Trophoblast cell (in vitro differentiated cells and primary cell): Measurements from ENCODE around the gene UMPS.

Source experiments
- DNase-seq, 2 donors: peaks; one replicate each; pipeline ENCODE4 v3.0.0-alpha.2; 2016
- H2AFZ ChIP-seq: 2 replicates; pipeline ENCODE4 v1.6.1; 2013; ENCODE audit warnings: low read length, moderate library complexity, mild to moderate bottlenecking; ENCODE audit not compliant: insufficient read depth, poor library complexity
- H2AK5ac ChIP-seq: 2 replicates; pipeline ENCODE4 v1.6.1; 2013; ENCODE audit warnings: mild to moderate bottlenecking, low read length
- H2BK120ac ChIP-seq: 2 replicates; pipeline ENCODE4 v1.6.1; 2013; ENCODE audit warnings: low read length, mild to moderate bottlenecking, moderate library complexity; ENCODE audit not compliant: insufficient read depth, poor library complexity
- H2BK12ac ChIP-seq: 2 replicates; pipeline ENCODE4 v1.6.1; 2013; ENCODE audit warnings: mild to moderate bottlenecking, low read length, moderate library complexity
- H2BK5ac ChIP-seq: 2 replicates; pipeline ENCODE4 v1.6.1; 2013; ENCODE audit warnings: low read length, low read depth, moderate library complexity, mild to moderate bottlenecking; ENCODE audit not compliant: poor library complexity
- H3K14ac ChIP-seq: 2 replicates; pipeline ENCODE4 v1.6.1; 2013; ENCODE audit warnings: mild to moderate bottlenecking, low read length
- H3K18ac ChIP-seq: 2 replicates; pipeline ENCODE4 v1.6.1; 2013; ENCODE audit warnings: mild to moderate bottlenecking, low read length
- H3K23ac ChIP-seq: 2 replicates; pipeline ENCODE4 v1.6.1; 2013; ENCODE audit warnings: low read length
- H3K27ac ChIP-seq: 2 replicates; pipeline ENCODE4 v1.5.1; 2013; ENCODE audit warnings: low read depth, mild to moderate bottlenecking, inconsistent platforms, low read length, moderate library complexity
- H3K27me3 ChIP-seq: 2 replicates; pipeline ENCODE4 v1.6.1; 2013; ENCODE audit warnings: inconsistent platforms, mild to moderate bottlenecking, low read length, moderate library complexity; ENCODE audit not compliant: insufficient read depth
- H3K36me3 ChIP-seq, 2 experiments: 1 replicate in 1 of 2; 2 replicates in 1 of 2; pipeline ENCODE4 v1.6.1; 2013; ENCODE audit warnings: low read length in 2 of 2, mild to moderate bottlenecking in 2 of 2, moderate library complexity in 1 of 2; ENCODE audit not compliant: insufficient read depth in 2 of 2, control insufficient read depth in 1 of 2
- H3K4ac ChIP-seq: 2 replicates; pipeline ENCODE4 v1.6.1; 2013; ENCODE audit warnings: low read depth, mild to moderate bottlenecking, low read length, moderate library complexity
- H3K4me1 ChIP-seq, 2 experiments: 1 replicate in 1 of 2; 2 replicates in 1 of 2; pipeline ENCODE4 v1.6.1; 2013; ENCODE audit warnings: low read length in 2 of 2, mild to moderate bottlenecking in 2 of 2, moderate library complexity in 1 of 2; ENCODE audit not compliant: insufficient read depth in 2 of 2, control insufficient read depth in 1 of 2
- H3K4me2 ChIP-seq: 2 replicates; pipeline ENCODE4 v1.6.1; 2013; ENCODE audit warnings: inconsistent platforms, mild to moderate bottlenecking, low read length, moderate library complexity
- H3K4me3 ChIP-seq: 2 replicates; pipeline ENCODE4 v1.5.1; 2013; ENCODE audit warnings: mild to moderate bottlenecking, low read depth, low read length, inconsistent platforms
- H3K79me1 ChIP-seq: one replicate; pipeline ENCODE4 v1.6.1; 2013; ENCODE audit warnings: low read length
- H3K79me2 ChIP-seq: 2 replicates; pipeline ENCODE4 v1.6.1; 2013; ENCODE audit warnings: low read length, mild to moderate bottlenecking; ENCODE audit not compliant: control insufficient read depth, insufficient read depth, poor library complexity
- H3K9ac ChIP-seq: 2 replicates; pipeline ENCODE4 v1.6.1; 2013; ENCODE audit warnings: mild to moderate bottlenecking, low read length
- H3K9me3 ChIP-seq: 2 replicates; pipeline ENCODE4 v1.6.1; 2013; ENCODE audit warnings: low read depth, mild to moderate bottlenecking, control low read depth, inconsistent platforms, low read length; ENCODE audit not compliant: insufficient read depth
- H4K12ac ChIP-seq: 2 replicates; pipeline ENCODE4 v1.6.1; 2013; ENCODE audit warnings: low read depth, mild to moderate bottlenecking, low read length, moderate library complexity
- H4K8ac ChIP-seq: 2 replicates; pipeline ENCODE4 v1.6.1; 2013; ENCODE audit warnings: low read depth, mild to moderate bottlenecking, low read length, moderate library complexity
- H4K91ac ChIP-seq: one replicate; pipeline ENCODE4 v1.6.1; 2013; ENCODE audit warnings: low read depth, mild to moderate bottlenecking, low read length, moderate library complexity
- WGBS: extraction: QIAGEN DNeasy Blood & Tissue Kit; methylation state at CpG from one replicate; pipeline ENCODE4 v1.1.7; 2013; ENCODE audit warnings: missing lambda C conversion rate; ENCODE audit not compliant: insufficient read length, insufficient coverage; ENCODE audit errors: extremely low coverage; 5-methylcytosine and 5-hydroxymethylcytosine counted together

UMPS gene

DNA sequence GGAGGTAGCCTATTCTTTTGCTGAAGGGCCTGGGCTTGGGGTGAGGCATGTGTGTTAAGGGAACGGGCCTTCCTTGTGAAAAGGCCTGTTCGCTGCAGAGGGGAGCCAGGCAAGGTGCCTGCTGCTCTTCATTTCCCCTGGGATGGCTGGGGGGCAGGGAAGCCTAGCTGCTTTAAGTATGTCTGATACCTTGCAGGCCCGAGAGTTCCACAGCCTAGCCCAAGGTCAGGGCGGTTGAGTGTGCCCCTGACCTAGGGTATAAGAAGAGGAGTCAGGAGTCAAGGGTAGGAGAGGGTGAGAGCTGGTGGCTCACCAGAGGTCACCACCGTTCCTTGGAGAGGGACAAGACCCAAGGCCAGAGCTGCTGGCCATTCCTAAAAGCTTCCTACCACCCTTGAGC is 46.6 kb downstream of the UMPS start:
- Histone ChIP-seq H2AFZ (no peak overlapping the region), H3K9ac (no peak overlapping the region), H2BK120ac (peak overlapping the region; percentile 54), H3K36me3 (peaks cover 30 to 36% of the 10 kb centered on the region in 2 experiments), H3K27me3 (no peaks in the 10 kb centered on the region), H3K4ac (peak overlapping the region; percentile 61), H3K27ac (peak overlapping the region; percentile 6), H3K23ac (no peak overlapping the region), H3K4me1 (peaks cover 54 to 65% of the 10 kb centered on the region in 2 experiments), H3K18ac (peak overlapping the region; percentile 74), H3K79me1 (peaks cover 71% of the 10 kb centered on the region), H3K9me3 (no peaks in the 10 kb centered on the region), H4K12ac (no peak overlapping the region), H2BK5ac (peak overlapping the region; percentile 24), H2AK5ac (peak overlapping the region; percentile 11), H3K79me2 (peaks cover 24% of the 10 kb centered on the region), H4K91ac (peak overlapping the region; percentile 53), H3K4me2 (no peak overlapping the region), H2BK12ac (peak overlapping the region; percentile 66), H3K4me3 (no peak overlapping the region), H4K8ac (peak overlapping the region; percentile 12), H3K14ac (peak overlapping the region; percentile 28)
- DNase-seq: no peak
- WGBS: no CpG with 5 or more reads among the region's 5 CpGs

DNA sequence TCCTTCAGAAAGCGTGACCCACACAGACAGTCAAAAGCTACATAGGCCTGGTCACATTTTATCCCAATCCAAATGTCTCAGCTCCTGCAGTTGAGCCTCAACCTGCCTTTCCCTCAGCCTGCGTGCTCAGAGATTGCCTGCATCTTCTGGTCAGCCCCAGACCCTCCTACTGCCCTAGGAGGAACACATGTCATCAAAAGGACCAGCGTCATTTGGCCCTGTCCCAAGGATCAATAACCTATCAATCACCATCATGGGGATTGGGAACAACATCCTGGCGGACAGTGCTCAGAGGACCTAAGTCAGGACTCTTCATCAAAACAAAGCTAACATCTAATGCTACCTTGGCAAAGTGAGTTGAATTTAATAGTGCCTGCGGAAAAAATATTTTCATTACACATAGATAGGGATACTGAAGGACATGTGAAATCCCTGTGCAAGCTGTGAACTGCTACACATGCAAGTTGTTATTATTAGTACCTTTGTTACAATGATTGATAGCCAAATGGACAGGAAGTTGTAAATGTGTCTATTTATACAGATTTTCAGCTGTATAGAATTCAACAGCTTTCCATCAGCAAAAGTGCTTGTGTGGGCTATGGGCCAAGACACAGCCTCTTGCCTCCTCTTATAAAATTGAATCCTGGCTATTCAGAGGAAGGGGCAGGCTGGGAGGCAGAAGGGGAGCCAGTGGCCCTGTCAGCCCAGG is 47.7 kb downstream of the UMPS start:
- WGBS: no CpG with 5 or more reads among the region's 5 CpGs
- peak overlapping the region; percentile 56 for H4K91ac ChIP-seq
- H3K4me3 ChIP-seq: no peak overlapping the region
- peak overlapping the region; percentile 45 for H3K14ac ChIP-seq
- peak overlapping the region; percentile 36 for H2BK5ac ChIP-seq
- H4K12ac ChIP-seq: no peak overlapping the region
- H3K18ac ChIP-seq: peak overlapping the region; percentile 43
- H3K4me1 ChIP-seq: peaks cover 57 to 66% of the 10 kb centered on the region in 2 experiments
- H4K8ac ChIP-seq: peak overlapping the region; percentile 43
- no peaks in the 10 kb centered on the region for H3K27me3 ChIP-seq
- peaks cover 30 to 36% of the 10 kb centered on the region in 2 experiments for H3K36me3 ChIP-seq
- H3K79me2 ChIP-seq: peaks cover 24% of the 10 kb centered on the region
- no peak for DNase-seq
- peak overlapping the region; percentile 36 for H2BK120ac ChIP-seq
- H3K4ac ChIP-seq: peak overlapping the region; percentile 28
- peaks cover 71% of the 10 kb centered on the region for H3K79me1 ChIP-seq
- H3K27ac ChIP-seq: peak overlapping the region; percentile 6
- no peak overlapping the region for H2AFZ ChIP-seq
- H3K4me2 ChIP-seq: no peak overlapping the region
- H2BK12ac ChIP-seq: peak overlapping the region; percentile 71
- H3K9me3 ChIP-seq: no peaks in the 10 kb centered on the region
- peak overlapping the region; percentile 51 for H2AK5ac ChIP-seq
- no peak overlapping the region for H3K9ac ChIP-seq
- H3K23ac ChIP-seq: no peak overlapping the region

- Histone ChIP-seq H4K8ac (peak overlapping the region; percentile 30), H2BK12ac (peak overlapping the region; percentile 87), H3K4me3 (no peak overlapping the region), H3K14ac (peak overlapping the region; percentile 76), H2AFZ (no peak overlapping the region), H3K79me1 (peaks cover 66% of the 10 kb centered on the region), H3K36me3 (peaks cover 23 to 29% of the 10 kb centered on the region in 2 experiments), H3K23ac (no peak overlapping the region), H2BK5ac (peak overlapping the region; percentile 49), H2BK120ac (peak overlapping the region; percentile 6), H3K4me1 (peaks cover 55 to 65% of the 10 kb centered on the region in 2 experiments), H3K4ac (peak overlapping the region; percentile 18), H3K4me2 (no peak overlapping the region), H3K27ac (no peak overlapping the region), H2AK5ac (peak overlapping the region; percentile 93), H3K27me3 (no peaks in the 10 kb centered on the region), H4K91ac (peak overlapping the region; percentile 99), H4K12ac (peak overlapping the region; percentile 44), H3K79me2 (peaks cover 17% of the 10 kb centered on the region), H3K18ac (peak overlapping the region; percentile 92), H3K9ac (no peak overlapping the region), H3K9me3 (no peaks in the 10 kb centered on the region)
- no CpG with 5 or more reads among the region's 7 CpGs for WGBS
- no peak for DNase-seq
Observed at GRCh38 chr3:124779116-124779515, 48.9 kb downstream of the UMPS start.

GRCh38 chr3:124779751-124780191 is 49.5 kb downstream of the UMPS start:
- H3K79me1 ChIP-seq: peaks cover 62% of the 10 kb centered on the region
- peak overlapping the region; percentile 99 for H4K91ac ChIP-seq
- WGBS: no CpG with 5 or more reads among the region's 9 CpGs

More at GRCh38 chr3:124779751-124780191, 49.5 kb downstream of the UMPS start:
- Histone ChIP-seq H3K9ac (no peak overlapping the region), H3K9me3 (no peaks in the 10 kb centered on the region), H3K79me2 (peaks cover 17% of the 10 kb centered on the region), H4K8ac (peak overlapping the region; percentile 92), H2BK12ac (peak overlapping the region; percentile 97), H3K23ac (no peak overlapping the region), H2AFZ (peak overlapping the region; percentile 32), H4K12ac (peak overlapping the region; percentile 65), H2BK5ac (peak overlapping the region; percentile 97), H3K18ac (peak overlapping the region; percentile 92), H3K4me2 (peak overlapping the region; percentile 12), H3K36me3 (peaks cover 24 to 33% of the 10 kb centered on the region in 2 experiments), H3K4me3 (no peak overlapping the region), H2AK5ac (peak overlapping the region; percentile 98), H3K27ac (peak overlapping the region; percentile 90), H3K4me1 (peaks cover 54 to 65% of the 10 kb centered on the region in 2 experiments), H3K27me3 (no peaks in the 10 kb centered on the region), H2BK120ac (peak overlapping the region; percentile 98), H3K4ac (peak overlapping the region; percentile 92), H3K14ac (peak overlapping the region; percentile 96)
- DNase-seq: no peak
